HepG2 (cell line): Measurements from ENCODE around the gene MTX2.

Experiments
- ARNT ChIP-seq: fragments of 450-650 bp; IDR thresholded peaks from 2 replicates; pipeline ENCODE4 v1.6.1; 2017
- ATF3 ChIP-seq: sonication (generic); formaldehyde crosslinking; IDR thresholded peaks from 2 replicates; pipeline ENCODE4 v1.4.0; 2020; ENCODE audit warnings: missing genetic modification reagents
- CREB1 ChIP-seq, 2 experiments: fragments of 450-650 bp in 1 of 2; IDR thresholded peaks; 2 replicates each; pipeline ENCODE4 v1.6.1; 2016 to 2017; ENCODE audit warnings: control low read depth in 1 of 2, mild to moderate bottlenecking in 1 of 2, missing compliant biosample characterization in 1 of 2, missing genetic modification characterization in 1 of 2
- CTCF ChIP-seq: sonication (generic); formaldehyde crosslinking; IDR thresholded peaks from 2 replicates; pipeline ENCODE4 v1.5.0; 2020; ENCODE audit warnings: mild to moderate bottlenecking, missing genetic modification reagents, moderate library complexity
- EP300 ChIP-seq, 3 experiments: sonication (generic) in 1 of 3; formaldehyde crosslinking in 1 of 3; IDR thresholded peaks; 2 replicates each; pipeline versions ENCODE4 v1.5.1 to v1.6.1; 2011 to 2020; ENCODE audit warnings: low read depth in 2 of 3, low read length in 2 of 3, borderline replicate concordance in 1 of 3, improper control_type of control experiment in 1 of 3, mild to moderate bottlenecking in 1 of 3, missing genetic modification reagents in 1 of 3, moderate library complexity in 1 of 3
- FOXP1 ChIP-seq, 2 experiments: fragments of 450-650 bp in 1 of 2; IDR thresholded peaks; 2 replicates each; pipeline ENCODE4 v1.6.1; 2017 to 2018; ENCODE audit warnings: antibody characterized with exemption in 1 of 2
- POLR2A ChIP-seq, 2 experiments: IDR thresholded peaks; 2 replicates each; pipeline ENCODE4 v1.6.1; 2011; ENCODE audit warnings: low read depth in 2 of 2, low read length in 2 of 2, mild to moderate bottlenecking in 1 of 2, moderate library complexity in 1 of 2; ENCODE audit not compliant: insufficient read depth in 1 of 2
- SUZ12 ChIP-seq: fragments of 150-350 bp; IDR thresholded peaks from 2 replicates; pipeline ENCODE4 v1.6.1; 2014; ENCODE audit warnings: low read depth, low read length
- TGIF2 ChIP-seq: IDR thresholded peaks from 2 replicates; pipeline ENCODE4 v1.6.1; 2016; ENCODE audit warnings: control low read depth, missing compliant biosample characterization
- ZMYM4 ChIP-seq: sonication (generic); formaldehyde crosslinking; IDR thresholded peaks from 2 replicates; pipeline ENCODE4 v1.8.1; 2023; ENCODE audit warnings: mild to moderate bottlenecking, missing genetic modification reagents
- ZNF776 ChIP-seq: sonication (generic); formaldehyde crosslinking; IDR thresholded peaks from 2 replicates; pipeline ENCODE4 v1.4.0; 2020; ENCODE audit warnings: mild to moderate bottlenecking, missing genetic modification reagents

- TF ChIP-seq TGIF2 (CRISPR knock-in tag): no peak
- TF ChIP-seq ARNT: no peak
- no peak for TF ChIP-seq EP300 (IDR thresholded peaks at IDR 0.05; ENCODE audit: low read depth in 2 of 2, low read length in 2 of 2)
- no peak for TF ChIP-seq EP300 (CRISPR knock-in tag; IDR thresholded peaks at IDR 0.05; ENCODE audit: borderline replicate concordance)
- TF ChIP-seq CREB1 (IDR thresholded peaks at IDR 0.05): no peak
- TF ChIP-seq CREB1 (CRISPR knock-in tag; IDR thresholded peaks at IDR 0.05): no peak
- TF ChIP-seq FOXP1 (IDR thresholded peaks at IDR 0.05): no peak
- TF ChIP-seq FOXP1 (CRISPR knock-in tag; IDR thresholded peaks at IDR 0.05): no peak
- no peak for TF ChIP-seq ZMYM4 (CRISPR knock-in tag)
- no peak for TF ChIP-seq POLR2A (IDR thresholded peaks at IDR 0.05; ENCODE audit: insufficient read depth in 1 of 2, low read depth in 2 of 2, low read length in 2 of 2)
- no peak for TF ChIP-seq CTCF (CRISPR knock-in tag)
- TF ChIP-seq SUZ12: no peak
- TF ChIP-seq ATF3: no peak
- TF ChIP-seq ZNF776 (CRISPR knock-in tag): no peak
Observed at GRCh38 chr2:176368349-176368748, 99.1 kb downstream of the MTX2 start.
